Stimulated activated CD8-positive, alpha-beta memory T cell treated with anti-CD3 and anti-CD28 coated beads, Interleukin-4, amount 100 ng/mL, for 1 hour (primary cell): ENCODE measurements around the gene HBG1.

ENCODE experiments used
- DNase-seq, 2 donors: peaks; one replicate each; pipeline ENCODE4 v3.0.0-alpha.2; 2020; ENCODE audit warnings: low read depth in 2 of 2, low spot score in 1 of 2

Gene HBG1

GRCh38 chr11:5228124-5228523 lies 21.5 kb downstream of the HBG1 start:
- DNase-seq, result no peak

DNA sequence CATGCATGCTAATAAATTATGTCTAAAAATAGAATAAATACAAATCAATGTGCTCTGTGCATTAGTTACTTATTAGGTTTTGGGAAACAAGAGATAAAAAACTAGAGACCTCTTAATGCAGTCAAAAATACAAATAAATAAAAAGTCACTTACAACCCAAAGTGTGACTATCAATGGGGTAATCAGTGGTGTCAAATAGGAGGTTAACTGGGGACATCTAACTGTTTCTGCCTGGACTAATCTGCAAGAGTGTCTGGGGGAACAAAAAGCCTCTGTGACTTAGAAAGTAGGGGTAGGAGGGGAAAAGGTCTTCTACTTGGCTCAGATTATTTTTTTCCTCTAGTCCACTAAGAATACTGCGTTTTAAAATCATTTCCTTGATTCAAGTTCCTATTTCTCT lies 22.0 kb downstream of the HBG1 start:
- DNase-seq, result no peak

GRCh38 chr11:5226732-5227310 lies 22.8 kb downstream of the HBG1 start, which contains the start of gene HBB:
TSS of gene HBB (minus strand) at chr11:5227071. CDS start at chr11:5227021, 50 bp downstream.
- DNase-seq, result no peak

GRCh38 chr11:5225480-5225871 lies 24.2 kb downstream of the HBG1 start:
- DNase-seq, result no peak

- no peak for DNase-seq
Measured at GRCh38 chr11:5224538-5225479, 24.8 kb downstream of the HBG1 start.

DNA sequence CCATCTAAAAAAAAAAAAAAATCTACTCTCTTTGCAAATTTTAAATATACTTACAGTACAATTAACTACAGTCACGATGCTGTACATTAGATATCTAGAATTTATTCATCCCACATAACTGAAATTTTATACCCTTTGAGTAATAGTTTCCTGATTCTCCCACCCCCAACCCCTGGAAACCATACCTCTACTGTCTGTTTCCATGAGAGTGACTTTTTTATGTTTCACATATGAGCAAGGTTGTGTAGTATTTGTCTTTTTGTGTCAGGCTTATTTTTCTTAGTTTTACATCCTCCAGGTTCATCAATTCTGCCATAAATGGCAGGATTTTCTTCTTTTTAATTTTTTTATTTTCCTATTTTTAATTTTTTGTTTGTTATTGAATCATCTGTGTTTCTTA lies 26.0 kb downstream of the HBG1 start:
- no peak for DNase-seq

- no peak for DNase-seq
Measured at GRCh38 chr11:5223146-5223545, 26.5 kb downstream of the HBG1 start.

GRCh38 chr11:5210376-5210885 lies 39.2 kb downstream of the HBG1 start:
- no peak for DNase-seq

GRCh38 chr11:5204787-5205186 lies 44.9 kb downstream of the HBG1 start:
- no peak for DNase-seq

DNA sequence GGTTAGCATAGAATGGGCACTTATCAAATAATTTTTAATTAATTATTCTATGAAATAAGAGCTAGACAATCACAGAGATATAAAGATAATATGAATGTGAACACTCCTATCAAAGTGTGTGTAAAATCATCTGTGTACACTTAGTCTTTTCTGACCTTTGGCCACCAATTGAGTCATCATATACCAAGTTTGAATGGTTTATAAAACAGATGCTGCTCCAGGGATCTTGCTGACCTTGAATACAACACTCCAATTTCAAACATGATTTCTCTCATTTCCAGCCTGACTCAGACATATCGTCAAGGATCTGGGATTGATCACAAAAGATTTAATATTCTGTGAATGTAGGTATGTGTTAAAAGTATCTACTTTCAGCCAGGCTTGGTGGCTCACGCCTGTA lies 46.3 kb downstream of the HBG1 start:
- no peak for DNase-seq

DNA sequence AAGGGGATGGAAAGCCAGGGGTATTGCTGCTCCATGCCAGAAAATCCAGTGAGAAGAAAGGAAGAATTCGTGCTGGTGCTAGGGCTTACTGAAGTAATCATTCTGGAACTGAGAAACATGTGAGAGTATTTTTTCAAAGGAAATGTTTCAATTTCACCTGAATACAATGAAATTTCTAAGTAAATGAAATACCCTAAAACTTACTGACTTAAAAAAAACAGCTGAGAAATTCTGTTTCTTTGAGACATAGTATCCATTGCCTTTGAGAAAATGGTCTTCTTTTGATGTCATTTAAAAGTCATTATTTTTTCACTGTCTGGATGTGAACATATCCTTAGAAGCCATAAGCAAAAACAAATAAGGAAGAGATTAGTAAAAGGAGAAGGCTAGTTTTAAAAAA lies 49.1 kb downstream of the HBG1 start, which contains the start of gene OR51V1:
TSS of gene OR51V1 (minus strand) at position 101 of the 400 bp plus-strand sequence. CDS start at position 101, 0 bp downstream.
- no peak for DNase-seq

GRCh38 chr11:5198285-5198684 lies 51.4 kb downstream of the HBG1 start:
- DNase-seq, result no peak
